Measurements from ENCODE around the gene HTT.

- TF ChIP-seq CTCF (conservative IDR thresholded peaks at IDR 0.05; ENCODE audit: low read depth, low read length): no peak
- no peak for TF ChIP-seq EZH2 (IDR thresholded peaks at IDR 0.05; ENCODE audit: borderline replicate concordance, low read depth, low read length, poor library complexity, severe bottlenecking)
These were observed 209.4 kb downstream of the HTT start for GRCh38 chr4:3283916-3284315.
